ENCODE data around the gene ADCY9.

Gene ADCY9

DNA sequence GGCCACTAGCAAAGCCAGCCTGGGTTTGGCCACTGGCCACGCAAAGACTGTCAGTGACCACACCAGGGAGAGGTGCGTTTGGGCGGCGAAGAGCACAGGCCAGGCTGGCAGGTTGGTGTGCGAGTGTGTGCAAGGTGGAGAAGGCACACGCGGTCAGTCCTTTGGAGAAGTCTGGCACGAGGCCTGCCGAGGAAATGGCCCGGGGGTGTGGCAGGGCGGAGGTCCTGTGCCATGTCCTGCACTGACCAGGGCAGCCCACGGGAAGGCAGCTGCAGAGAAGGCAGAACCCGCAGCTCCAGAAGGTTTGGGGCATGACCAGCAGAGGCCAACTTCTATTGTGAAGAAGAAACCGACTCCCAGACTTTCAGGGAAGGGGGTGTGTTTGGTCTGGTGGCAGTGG lies 90.8 kb downstream of the ADCY9 start:
- no peak for DNase-seq

- DNase-seq: no peak
Observed at GRCh38 chr16:4021916-4022315, 94.3 kb downstream of the ADCY9 start.

DNA sequence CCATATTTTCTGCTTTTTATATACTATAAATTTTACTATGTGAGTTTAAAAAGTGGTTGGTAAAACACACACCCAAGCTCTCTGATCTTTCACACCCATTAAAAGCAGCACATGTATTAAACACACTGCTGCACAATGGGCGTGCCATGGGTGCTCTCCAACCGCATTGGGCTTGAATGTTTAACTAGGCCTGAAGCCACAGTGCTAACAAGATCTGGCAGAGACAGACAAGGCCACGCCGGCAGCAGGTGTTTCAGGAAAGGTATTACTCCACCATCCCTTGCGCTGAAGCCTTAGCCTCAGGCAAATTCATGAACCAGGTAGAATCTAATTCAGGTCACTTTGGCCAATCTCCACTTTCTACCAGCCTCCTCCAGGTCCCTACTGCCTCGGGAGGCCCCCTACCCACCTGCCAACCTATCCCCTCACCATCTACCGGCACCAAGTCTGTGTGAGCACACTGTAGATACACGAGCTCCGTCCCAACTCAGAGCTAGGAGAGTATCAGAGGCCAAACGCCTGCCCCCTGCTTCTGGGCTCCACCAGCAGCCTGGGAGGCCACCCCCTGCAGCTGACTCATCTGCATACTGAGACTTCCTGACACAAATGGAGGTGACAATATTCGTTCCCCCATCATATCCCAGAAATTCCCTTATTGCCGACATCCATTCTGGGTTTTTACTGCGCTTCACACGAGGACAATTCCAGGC lies 95.0 kb downstream of the ADCY9 start:
- no peak for DNase-seq

GRCh38 chr16:4019371-4019791 lies 96.9 kb downstream of the ADCY9 start:
- DNase-seq: no peak

- DNase-seq: no peak
Observed at GRCh38 chr16:4018391-4018790, 97.9 kb downstream of the ADCY9 start.

DNA sequence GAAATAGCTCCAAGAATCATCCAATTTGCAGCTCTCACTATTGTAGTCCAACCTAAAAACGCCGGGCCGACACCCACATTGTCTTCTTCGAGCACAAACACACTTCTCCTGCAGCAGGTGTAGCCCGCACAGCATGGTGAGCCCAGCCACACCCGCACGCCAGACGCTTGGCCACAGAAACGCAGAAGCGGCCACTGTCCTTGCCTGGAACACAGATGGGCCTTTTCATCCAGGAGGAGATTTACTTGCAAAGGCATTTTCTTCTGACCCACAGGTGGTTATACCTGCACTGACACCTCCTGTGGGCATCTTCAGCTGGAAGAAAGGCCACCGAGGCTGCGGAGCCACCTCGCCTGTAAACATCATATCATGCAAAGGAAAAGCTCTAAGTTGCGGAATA lies 98.4 kb downstream of the ADCY9 start:
- DNase-seq: no peak

DNA sequence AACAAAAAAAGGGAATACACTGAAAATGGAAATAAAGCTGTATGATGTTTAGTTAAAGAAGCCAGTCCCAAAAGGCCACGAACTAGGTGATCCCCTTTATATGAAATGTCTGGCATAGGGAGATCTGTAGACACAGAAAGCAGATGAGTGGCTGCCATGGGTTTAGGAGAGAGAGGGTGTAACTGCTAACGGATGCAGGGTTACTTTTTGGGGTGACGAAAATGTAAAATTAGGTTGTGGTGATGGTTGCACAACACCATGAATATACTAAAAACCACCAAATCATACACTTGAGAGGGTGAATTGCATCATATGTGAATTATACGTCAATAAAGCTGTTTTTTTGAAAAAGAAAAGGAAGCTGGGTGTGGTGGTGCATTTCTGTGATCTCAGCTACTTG lies 99.6 kb downstream of the ADCY9 start:
- DNase-seq: no peak

- no peak for DNase-seq
Observed at GRCh38 chr16:4016005-4016352, 100.3 kb downstream of the ADCY9 start.

GRCh38 chr16:4015275-4016004 lies 100.8 kb downstream of the ADCY9 start:
- no peak for DNase-seq

- DNase-seq: no peak
Observed at GRCh38 chr16:4011940-4012629, 104.2 kb downstream of the ADCY9 start.

GRCh38 chr16:4011225-4011939 lies 104.9 kb downstream of the ADCY9 start:
- no peak for DNase-seq

DNA sequence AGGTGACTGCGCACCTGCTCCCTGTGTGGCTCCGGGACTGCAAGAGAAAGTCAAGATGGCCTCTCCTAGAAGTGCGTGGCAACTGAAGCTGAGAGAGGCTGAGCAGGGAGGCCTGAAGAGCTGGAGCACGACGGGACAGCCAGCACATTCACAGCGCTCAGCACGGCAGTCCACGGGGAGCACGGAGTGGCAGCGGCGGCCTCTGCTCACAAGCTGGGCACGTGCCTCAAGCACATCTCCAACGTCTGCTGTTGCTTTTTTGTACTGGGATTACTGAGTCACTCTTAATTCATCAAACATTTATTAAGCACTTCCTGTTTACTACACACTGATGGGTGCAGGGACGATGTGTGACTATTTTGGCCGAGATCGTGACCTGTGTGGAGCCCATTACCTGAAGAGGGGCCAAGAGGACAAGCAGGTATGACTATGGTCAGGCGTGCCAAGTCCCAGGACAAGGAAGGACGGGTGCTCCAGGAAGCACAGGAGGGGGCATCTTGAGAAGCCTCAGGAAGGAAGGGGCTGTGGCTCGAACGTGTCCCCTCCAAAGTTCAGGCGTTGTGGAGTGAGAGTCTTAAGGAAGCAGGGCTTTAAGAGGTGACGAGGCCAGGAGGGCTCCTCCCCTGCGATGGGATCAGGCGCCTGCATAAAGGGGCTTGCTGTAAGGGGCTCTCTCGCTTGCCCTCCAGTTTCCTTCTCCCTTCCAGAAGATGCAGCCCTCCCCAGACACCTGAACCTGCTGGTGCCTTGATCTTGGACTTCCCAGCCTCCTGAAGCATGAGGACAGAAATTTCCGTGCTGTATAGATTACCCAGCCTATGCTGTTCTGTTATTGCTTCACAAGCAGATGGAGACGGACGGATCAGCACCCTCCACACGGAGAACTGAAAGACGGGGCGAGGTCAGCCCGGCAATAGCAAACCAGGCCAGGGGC lies 105.8 kb downstream of the ADCY9 start:
- DNase-seq: no peak

DNA sequence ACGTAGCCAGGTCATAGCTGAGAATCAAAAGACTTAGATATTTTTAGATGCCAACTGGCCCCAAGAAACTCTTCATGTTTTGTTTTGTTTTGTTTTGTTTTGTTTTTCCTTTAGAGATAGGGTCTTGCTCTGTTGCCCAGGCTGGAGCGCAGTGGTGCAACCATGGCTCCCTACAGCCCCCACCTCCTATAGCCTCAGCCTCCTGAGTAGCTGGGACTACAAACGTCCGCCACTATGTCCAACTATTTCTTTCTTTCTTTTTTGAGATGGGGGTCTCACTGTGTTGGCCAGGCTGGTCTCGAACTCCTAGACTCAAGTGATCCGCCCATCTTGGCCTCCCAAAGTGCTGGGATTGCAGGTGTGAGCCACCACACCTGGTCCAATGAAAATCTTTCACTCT lies 107.1 kb downstream of the ADCY9 start:
- no peak for DNase-seq

DNA sequence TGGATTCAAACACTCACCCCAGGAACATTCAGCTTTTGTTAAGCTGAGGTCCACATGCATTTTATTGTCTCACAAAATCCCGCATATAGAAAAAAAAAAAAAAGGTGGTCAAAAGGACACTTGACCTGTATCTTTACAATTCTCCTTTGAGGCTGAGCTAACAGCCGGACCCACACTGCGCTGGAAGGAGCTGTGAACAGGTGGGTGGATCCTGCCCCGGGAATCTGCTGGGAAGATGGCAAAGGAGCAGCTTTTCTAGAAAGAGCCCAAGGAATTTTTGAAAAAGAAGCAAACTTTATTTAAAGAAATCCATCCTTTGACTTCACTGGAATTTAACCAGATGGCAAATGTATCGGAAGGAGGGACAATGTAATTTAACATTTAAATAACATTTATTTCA lies 108.1 kb downstream of the ADCY9 start:
- no peak for DNase-seq

DNA sequence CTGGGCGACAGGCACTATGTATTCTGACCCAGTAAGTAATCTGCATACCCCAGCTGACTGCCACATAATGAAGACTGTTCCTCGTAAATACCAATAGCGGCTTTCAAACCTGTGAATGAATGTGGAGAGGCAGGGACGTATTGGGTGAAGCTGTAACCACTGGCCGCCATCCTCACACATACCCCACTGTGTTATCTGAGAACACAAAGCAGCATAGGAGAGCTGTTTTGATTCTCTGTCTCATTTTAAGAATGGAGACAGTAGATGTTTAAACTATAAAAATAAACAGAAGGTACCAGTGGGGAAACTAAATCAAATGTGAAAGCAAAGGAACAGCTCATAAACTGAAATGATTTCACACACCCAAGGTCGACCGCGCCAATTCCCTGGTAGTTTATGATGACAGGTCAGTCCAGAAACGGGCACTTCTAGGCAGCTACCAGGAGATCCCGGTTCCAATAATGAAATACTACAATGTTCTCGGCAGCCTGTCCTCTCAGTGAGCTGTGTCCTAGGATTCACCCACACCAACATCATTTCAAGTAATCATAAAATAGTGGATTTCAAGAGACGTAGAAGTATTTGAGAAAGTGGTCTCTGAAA lies 109.7 kb downstream of the ADCY9 start:
- no peak for DNase-seq

DNA sequence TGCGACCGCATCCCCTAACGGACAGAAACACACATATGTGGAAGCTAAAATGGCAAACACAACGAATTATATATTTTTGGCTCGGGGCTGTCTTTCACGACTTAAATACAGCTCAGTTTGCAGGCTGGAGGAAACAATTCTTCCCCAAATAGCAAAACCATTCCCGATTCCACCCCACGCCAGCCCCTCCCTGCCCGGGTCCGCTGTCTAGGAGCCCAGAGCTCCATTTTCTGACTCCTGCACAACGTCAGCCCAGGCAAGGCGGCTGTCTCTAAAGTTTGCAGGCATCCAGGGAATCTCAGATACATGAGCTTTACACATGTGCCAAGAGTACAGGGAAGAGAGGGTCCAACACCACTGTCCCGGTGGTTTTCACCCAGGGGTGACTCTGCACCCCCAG lies 110.5 kb downstream of the ADCY9 start:
- DNase-seq: no peak

GRCh38 chr16:4005281-4005680 lies 111.0 kb downstream of the ADCY9 start:
- DNase-seq: no peak

DNA sequence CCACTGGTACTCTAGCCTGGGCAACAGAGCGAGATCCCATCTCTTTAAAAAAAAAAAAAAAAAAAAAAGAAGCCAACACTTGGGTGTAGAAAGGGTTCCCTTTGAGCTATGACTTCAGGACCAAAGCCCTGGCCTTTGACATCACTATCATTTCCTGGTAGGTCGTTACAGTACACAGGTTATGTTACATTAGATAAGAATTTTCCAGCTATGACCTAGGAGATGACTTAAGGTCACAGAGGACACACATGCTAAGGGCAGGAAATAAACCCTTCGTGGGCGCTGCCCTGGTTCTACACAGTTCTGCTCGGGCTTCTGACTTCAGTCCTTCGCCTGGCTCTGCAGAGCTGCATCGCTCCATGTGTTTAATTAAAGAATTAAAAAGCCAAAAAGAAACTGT lies 112.0 kb downstream of the ADCY9 start:
- DNase-seq: no peak

- no peak for DNase-seq
Observed at GRCh38 chr16:4003576-4003975, 112.7 kb downstream of the ADCY9 start.

DNA sequence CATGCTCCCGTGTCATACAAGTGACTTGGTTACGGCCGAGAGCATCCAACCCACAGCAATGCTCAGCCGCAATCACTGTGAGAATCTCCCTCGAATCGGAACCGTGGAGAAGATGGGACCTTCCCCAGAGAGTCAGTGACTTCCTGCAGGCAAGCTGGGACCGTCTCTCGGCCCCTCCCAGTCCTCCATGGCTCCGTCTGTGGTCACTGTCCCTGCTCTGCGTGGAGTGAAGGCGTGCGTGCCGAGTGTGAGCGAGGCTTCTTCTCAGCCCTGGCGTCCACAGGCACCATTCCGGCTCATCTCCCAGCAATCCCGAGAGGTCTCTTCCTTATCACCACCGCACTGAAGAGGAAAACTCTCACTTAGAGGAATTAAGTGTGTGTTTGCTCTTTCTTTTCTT lies 113.1 kb downstream of the ADCY9 start:
- DNase-seq: no peak

GRCh38 chr16:4002121-4002520 lies 114.1 kb downstream of the ADCY9 start:
- DNase-seq: no peak
